ENCODE results near the gene RNF180.
"Not testable (repeated sequence)": the region's sequence is repeated elsewhere in the genome, so short reads cannot be mapped to it uniquely, and the experiment has no call there.

RNF180 gene

DNA sequence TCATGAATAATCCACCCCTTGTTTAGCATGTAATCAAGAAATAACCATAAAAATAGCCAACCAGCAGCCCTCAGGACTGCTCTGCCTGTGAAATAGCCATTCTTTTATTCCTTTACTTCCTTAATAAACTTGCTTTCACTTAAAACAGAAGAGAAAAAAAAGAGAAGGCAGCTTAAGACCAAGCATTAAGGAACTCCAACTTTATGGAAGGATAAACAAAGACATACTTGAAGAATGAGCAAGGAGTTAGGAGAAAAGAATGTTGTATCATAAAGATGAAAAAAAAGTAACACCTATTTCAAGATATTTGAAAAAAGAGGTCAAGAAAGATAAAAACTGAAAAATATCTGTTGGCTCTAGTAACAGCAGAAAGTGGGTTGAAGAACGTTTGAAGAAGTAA lies 107.6 kb downstream of the RNF180 start:
- DNase-seq (ENCODE audit: low spot score), result no peak
- TF ChIP-seq, protein P1, sequence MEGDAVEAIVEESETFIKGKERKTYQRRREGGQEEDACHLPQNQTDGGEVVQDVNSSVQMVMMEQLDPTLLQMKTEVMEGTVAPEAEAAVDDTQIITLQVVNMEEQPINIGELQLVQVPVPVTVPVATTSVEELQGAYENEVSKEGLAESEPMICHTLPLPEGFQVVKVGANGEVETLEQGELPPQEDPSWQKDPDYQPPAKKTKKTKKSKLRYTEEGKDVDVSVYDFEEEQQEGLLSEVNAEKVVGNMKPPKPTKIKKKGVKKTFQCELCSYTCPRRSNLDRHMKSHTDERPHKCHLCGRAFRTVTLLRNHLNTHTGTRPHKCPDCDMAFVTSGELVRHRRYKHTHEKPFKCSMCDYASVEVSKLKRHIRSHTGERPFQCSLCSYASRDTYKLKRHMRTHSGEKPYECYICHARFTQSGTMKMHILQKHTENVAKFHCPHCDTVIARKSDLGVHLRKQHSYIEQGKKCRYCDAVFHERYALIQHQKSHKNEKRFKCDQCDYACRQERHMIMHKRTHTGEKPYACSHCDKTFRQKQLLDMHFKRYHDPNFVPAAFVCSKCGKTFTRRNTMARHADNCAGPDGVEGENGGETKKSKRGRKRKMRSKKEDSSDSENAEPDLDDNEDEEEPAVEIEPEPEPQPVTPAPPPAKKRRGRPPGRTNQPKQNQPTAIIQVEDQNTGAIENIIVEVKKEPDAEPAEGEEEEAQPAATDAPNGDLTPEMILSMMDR (IDR thresholded peaks at IDR 0.05; ENCODE audit: extremely low read depth, missing control alignments), result no peak

DNA sequence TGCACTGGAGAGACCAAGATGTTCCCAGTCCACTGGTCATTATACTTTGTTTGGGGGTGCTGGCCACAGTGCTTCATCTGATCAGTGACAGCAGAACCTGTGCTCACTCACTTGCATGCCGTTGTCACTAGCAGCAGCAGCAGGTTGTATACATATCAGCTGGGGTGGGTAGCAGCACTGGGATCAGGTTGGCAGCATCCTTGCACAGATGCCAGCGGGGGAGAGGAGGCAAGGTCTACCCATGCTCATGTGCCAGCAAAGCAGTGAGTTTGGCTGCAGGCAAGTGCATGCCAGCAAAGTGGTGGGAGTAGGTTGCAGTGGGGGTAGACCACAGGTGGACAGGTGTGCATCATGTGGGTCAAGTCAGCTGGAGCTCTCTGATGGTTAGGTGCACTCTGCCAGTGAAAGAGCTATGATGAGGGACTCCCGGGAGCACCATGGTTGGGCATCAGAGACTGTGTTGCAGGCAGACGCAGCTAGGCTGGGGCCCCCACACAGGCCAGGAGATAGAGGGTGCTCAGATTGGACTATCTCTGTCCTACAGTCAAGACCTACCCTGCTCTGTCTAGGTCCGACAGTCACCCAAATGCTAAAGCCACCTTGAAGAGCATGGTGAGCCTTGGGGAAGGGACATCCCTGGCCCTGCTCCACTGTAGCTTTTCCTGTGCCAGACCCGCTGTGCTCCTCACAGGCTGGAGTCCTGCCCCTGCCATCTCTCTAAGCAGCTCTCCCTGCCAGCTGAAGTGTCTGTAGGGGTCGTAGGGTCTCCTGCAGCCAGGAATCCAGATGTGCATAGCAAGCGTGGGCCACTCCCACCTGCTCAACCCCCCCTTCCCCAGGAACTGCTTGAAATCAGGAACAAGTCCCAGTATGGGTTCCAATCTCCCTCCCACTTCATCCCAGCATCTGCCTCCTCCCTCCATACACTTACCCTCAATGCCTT lies 119.8 kb downstream of the RNF180 start:
- TF ChIP-seq, protein P1 (IDR thresholded peaks at IDR 0.05; ENCODE audit: extremely low read depth, missing control alignments), result no peak
- DNase-seq (ENCODE audit: low spot score), result no peak

DNA sequence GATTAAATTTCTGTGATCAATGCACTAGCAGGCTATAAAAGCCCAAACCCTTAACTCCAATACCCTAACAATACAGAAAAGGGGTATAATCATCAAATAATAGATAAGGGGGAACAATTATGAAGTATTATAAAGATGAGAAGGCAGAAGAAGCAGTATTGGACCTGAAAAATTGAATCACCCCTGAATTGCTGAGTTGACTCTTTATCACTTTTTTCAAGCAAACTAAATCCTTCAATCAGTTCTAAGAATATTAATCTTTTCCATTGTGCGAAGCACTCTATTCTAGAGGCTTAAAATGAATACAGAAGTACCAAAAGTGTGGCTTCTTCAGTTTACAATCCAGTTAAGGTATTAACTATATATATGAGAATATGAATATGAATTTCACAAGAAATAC lies 120.7 kb downstream of the RNF180 start:
- no peak for DNase-seq (ENCODE audit: low spot score)
- TF ChIP-seq, protein P1 (IDR thresholded peaks at IDR 0.05; ENCODE audit: extremely low read depth, missing control alignments), result no peak

GRCh38 chr5:64288496-64288895 lies 122.9 kb downstream of the RNF180 start:
- not testable (repeated sequence) for DNase-seq (ENCODE audit: low spot score)

GRCh38 chr5:64292611-64293215 lies 127.1 kb downstream of the RNF180 start:
- TF ChIP-seq, protein P1 (IDR thresholded peaks at IDR 0.05; ENCODE audit: extremely low read depth, missing control alignments), result no peak
- DNase-seq (ENCODE audit: low spot score), result no peak

DNA sequence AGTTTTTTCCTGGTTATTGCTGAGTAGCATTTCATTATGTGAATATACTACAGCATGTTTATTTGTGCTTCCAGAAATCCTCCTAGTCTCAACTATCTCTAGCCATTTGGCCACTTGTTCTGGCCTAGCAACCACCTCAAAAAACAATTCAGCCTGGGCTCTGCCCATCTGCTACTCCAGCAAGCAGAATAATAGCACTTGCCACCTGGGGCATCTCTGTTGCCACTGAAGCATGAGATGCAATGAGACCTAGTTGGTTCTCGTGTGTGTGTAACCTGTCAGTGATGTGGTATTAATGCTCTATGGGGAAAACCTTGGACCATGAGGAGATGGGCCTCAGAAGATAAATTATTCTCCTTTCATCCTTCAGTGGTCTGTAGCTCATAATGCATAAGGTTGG lies 129.5 kb downstream of the RNF180 start:
- DNase-seq (ENCODE audit: low spot score), result no peak
- TF ChIP-seq, protein P1 (IDR thresholded peaks at IDR 0.05; ENCODE audit: extremely low read depth, missing control alignments), result no peak

GRCh38 chr5:64298586-64298985 lies 132.9 kb downstream of the RNF180 start:
- TF ChIP-seq, protein P1 (IDR thresholded peaks at IDR 0.05; ENCODE audit: extremely low read depth, missing control alignments), result no peak
- DNase-seq (ENCODE audit: low spot score), result no peak

All from GM20000 (cell line).